Measurements from ENCODE around the gene HDAC8.

DNA sequence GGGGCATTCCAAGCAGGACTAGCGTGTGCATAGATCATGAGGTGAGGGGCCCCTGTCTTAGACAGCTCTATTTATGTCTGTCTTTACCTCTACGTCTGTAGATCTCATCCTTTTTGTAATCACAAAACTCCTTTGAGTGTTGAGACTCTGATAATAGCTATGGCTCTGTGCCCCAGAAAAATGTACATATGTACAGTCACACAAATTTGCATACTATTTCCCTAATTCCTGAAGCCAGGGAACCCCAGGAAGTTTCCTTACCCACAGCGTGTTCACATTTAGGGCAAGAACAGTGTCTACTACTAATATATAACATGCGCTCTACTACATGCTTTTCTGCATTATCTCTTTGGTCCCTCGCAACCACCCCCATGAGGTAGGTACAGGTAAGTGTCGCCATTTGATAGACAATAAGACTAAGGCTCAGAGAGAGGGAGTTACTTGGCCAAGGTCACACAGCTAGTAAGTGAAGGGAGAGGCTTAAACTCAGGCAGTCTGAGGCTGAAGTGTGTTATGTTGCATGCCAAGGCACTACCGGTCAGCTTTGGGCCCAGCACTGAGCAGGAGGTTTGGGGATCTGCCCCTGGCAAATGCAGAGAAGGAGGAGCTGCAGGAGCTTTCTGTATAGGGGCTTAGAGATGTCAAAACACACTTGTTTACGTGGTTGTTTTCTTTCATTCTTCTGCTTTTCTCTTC, 245.9 kb downstream of the HDAC8 start:
- TF ChIP-seq CTCF (IDR thresholded peaks at IDR 0.05), result no peak
- TF ChIP-seq POLR2AphosphoS5 (IDR thresholded peaks at IDR 0.05), result no peak
- TF ChIP-seq POLR2A (IDR thresholded peaks at IDR 0.05; ENCODE audit: low read depth), result no peak
